ENCODE data around the gene ZNF136.
A peak's percentile ranks its signal among the peaks of the same experiment; 100 is the strongest.

The ZNF136 gene

GRCh38 chr19:12162882-12163806 is at the start of gene ZNF136:
Gene ZNF136, plus strand, starts transcription at chr19:12163096. Its CDS starts 108 bp downstream, at chr19:12163204.
- peak; percentile 97 for DNase-seq

GRCh38 chr19:12113121-12113520 is 49.8 kb upstream of the ZNF136 start:
- DNase-seq: no peak

GRCh38 chr19:12117201-12117970 is 45.5 kb upstream of the ZNF136 start:
- no peak for DNase-seq

GRCh38 chr19:12126707-12127106 is 36.2 kb upstream of the ZNF136 start:
- no peak for DNase-seq

- DNase-seq: no peak
Observed at GRCh38 chr19:12133069-12133468, 29.8 kb upstream of the ZNF136 start.

DNA sequence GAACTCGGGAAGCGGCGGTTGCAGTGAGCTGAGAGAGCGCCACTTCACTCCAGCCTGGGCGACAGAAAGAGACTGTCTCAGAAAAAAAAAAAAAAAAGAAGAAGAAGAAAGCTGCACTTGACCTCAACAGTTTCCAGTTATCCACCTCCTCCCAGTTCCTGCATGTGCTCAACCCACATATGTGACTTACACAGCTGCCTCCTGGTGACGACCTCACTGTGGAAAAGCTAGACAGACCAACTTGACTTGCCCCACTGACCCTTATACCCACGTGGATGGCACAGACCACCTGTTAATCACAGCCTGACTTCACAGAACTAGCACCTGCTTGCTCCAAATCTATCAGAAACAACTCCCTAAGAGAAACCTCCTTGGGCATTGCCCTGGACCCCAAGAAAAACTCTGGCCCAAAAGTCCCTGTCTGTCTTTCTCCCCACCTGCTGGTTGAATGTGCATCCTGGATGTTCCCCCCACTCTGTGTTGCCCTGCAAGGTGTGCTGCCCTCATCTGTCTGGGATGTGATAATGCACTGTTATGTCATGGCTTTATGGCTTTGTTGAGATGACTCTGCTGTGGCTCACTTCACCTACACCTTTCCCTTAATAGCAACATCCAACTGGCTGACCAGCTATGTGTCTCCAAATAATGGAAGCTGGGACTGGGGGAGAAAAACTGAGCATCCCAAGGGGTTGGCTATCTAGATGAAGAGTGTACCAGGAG is 25.5 kb upstream of the ZNF136 start:
- DNase-seq: no peak

DNA sequence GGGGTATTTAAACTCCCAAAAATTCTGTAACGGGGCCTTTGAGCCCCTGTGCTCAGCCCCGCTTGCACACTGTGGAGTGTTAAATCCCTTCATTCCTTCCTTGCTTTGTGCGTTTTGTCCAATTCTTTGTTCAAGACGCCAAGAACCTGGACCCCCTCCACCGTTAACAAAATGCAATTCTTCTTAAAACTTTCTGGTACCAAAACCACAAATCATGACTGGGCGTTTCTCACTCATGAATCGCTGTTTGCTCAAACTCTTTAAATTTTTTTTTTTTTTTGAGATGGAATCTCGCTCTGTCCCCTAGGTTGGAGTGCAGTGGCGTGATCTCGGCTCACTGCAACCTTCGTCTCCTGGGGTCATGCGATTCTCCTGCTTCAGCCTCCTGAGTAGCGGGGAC is 23.6 kb upstream of the ZNF136 start:
- no peak for DNase-seq

GRCh38 chr19:12139885-12140544 is 22.9 kb upstream of the ZNF136 start, which contains the start of gene ZNF20:
Gene ZNF20, minus strand, starts transcription at chr19:12140350. Its CDS starts 168 bp downstream, at chr19:12140182.
- peak; percentile 98 for DNase-seq

GRCh38 chr19:12140545-12141404 is 22.1 kb upstream of the ZNF136 start:
- peak; percentile 92 for DNase-seq

DNA sequence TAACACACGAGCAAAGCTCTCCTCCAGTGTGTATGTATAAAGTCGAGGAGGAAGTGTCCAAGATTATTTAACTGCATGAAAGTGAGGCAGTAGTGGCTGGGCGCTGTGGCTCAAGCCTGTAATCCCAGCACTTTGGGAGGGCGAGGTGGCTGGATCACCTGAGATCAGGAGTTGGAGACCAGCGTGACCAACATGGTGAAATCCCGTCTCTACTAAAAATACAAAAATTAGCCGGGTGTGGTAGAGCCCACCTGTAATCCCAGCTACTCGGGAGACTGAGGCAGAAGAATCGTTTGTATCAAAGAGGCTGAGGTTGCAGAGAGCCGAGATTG is 21.5 kb upstream of the ZNF136 start:
- no peak for DNase-seq

GRCh38 chr19:12145348-12145747 is 17.5 kb upstream of the ZNF136 start:
- no peak for DNase-seq

- no peak for DNase-seq
Observed at GRCh38 chr19:12155324-12155860, 7.5 kb upstream of the ZNF136 start.

- DNase-seq: peak; percentile 93
Observed at GRCh38 chr19:12156223-12157058, 6.5 kb upstream of the ZNF136 start, which contains the start of gene ZNF625. Gene ZNF625, minus strand, starts transcription at chr19:12156734. Its CDS starts 176 bp downstream, at chr19:12156558.

DNA sequence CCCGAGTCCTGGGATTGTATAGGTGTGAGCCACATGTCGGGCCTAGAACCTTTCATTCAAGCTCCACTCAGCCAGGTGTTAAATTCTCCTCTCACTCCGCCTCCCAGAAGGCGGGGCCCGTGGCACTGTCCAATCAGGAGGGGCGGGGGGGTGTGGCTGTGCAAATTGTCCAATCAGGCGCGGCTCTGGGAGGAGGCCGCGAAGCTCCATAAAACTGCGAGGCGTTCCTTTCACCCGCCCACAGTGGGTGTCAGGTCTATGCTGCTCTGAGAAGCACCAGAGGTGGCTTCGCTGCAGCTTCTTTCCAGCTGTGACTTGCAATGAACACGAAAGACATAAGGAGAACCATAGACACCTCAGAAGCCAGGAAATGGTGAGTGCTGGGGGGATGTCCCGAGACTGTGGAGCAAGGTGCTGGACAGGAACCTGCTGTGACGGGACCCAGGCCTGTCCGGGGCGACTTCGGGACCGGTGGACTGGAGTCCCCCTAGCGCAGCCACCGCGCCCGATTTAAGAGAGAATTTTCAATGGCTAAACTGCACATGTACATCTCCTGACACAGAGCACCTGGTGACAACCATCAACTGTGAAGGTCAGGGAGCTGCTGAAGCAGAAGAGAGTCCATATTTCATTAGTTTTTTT is 3.0 kb upstream of the ZNF136 start:
- no peak for DNase-seq

- DNase-seq: peak; percentile 22
Observed at GRCh38 chr19:12162513-12162881, 399 bp upstream of the ZNF136 start.

DNA sequence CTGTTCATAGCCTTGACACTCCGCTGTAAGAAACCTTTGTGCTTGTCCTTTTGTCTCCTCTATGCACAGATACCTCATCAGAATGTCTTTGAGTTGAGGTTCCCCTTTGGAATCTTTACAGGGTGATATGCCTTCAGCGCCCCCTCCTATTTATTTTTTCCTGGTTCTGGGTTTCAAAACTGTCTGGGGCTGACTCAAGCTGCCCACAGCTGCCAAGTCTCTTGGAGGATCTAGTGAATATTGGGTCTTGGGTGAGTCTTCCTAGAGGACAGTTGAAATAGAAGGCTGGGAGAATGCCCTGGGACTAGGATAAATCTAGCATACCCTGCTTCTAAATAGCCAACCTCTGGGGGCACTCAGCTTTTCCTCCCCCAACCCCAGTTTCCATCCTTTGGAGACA is 930 bp downstream of the ZNF136 start:
- DNase-seq: no peak

DNA sequence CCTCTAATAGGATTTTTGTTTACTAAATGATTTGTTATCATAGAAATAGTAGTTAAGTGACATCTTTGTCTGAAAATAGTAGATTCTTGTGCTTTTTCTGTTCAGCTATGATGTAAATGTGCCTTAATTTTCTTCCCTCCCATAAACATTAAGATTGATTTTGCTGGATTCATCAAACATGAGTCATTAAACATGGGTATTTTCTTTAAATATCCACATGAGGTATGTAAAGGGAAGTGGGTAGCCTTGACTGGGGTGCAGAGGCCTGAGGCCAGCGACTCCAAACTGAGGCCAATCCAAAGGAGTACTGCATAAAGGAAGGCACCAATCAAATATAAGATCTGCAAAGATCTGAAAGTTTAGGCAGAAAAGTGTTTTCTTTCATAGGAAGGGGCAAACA is 3.7 kb downstream of the ZNF136 start:
- no peak for DNase-seq

DNA sequence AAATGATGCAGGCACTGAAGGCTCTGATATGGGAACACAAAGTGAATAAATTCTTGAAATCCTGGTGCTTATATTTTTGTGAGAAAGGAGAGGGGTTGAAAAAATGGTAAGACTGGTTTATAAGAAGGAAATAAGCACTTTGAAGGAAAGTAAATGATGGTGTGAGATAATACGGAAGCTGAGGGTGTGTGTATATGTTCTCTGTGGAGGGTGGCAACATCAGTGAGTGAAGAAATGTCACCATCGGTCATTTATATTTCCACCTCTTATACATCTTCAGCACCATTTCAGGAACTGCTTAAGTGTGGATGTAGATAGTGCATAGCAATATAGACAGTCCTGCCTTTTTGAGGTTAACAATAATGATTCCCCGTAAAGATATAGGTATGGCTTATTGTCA is 17.5 kb downstream of the ZNF136 start:
- DNase-seq: no peak

DNA sequence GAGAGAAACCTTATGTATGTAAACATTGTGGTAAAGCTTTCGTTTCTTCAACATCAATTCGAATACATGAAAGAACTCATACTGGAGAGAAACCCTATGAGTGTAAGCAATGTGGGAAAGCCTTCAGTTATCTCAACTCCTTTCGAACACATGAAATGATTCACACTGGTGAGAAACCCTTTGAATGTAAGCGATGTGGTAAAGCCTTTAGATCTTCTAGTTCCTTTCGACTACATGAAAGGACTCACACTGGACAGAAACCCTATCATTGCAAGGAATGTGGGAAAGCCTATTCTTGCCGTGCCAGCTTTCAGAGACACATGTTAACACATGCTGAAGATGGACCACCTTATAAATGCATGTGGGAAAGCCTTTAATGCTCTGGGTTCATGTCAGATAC is 24.7 kb downstream of the ZNF136 start:
- no peak for DNase-seq
